Testis (tissue), 2 donors: ENCODE results near the gene PKNOX2.

Experiments
- POLR2A ChIP-seq: fragments of 450-650 bp; IDR thresholded peaks from one replicate; pipeline ENCODE4 v1.6.1; 2017; ENCODE audit warnings: antibody characterized with exemption, mild to moderate bottlenecking, moderate library complexity
- TF ChIP-seq, protein P1 (sequence below), 3 experiments: fragments of 450-650 bp in 2 of 3; fragments of 200-600 bp in 1 of 3; sonication (generic) in 1 of 3; IDR thresholded peaks; one replicate each; pipeline ENCODE4 v1.5.1; 2016 to 2019; ENCODE audit warnings: antibody characterized with exemption in 3 of 3, mild to moderate bottlenecking in 2 of 3, moderate library complexity in 1 of 3

GRCh38 chr11:125241104-125241503, 76.6 kb downstream of the PKNOX2 start:
- no peak for TF ChIP-seq POLR2A
- TF ChIP-seq, protein P1, sequence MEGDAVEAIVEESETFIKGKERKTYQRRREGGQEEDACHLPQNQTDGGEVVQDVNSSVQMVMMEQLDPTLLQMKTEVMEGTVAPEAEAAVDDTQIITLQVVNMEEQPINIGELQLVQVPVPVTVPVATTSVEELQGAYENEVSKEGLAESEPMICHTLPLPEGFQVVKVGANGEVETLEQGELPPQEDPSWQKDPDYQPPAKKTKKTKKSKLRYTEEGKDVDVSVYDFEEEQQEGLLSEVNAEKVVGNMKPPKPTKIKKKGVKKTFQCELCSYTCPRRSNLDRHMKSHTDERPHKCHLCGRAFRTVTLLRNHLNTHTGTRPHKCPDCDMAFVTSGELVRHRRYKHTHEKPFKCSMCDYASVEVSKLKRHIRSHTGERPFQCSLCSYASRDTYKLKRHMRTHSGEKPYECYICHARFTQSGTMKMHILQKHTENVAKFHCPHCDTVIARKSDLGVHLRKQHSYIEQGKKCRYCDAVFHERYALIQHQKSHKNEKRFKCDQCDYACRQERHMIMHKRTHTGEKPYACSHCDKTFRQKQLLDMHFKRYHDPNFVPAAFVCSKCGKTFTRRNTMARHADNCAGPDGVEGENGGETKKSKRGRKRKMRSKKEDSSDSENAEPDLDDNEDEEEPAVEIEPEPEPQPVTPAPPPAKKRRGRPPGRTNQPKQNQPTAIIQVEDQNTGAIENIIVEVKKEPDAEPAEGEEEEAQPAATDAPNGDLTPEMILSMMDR (IDR thresholded peaks at IDR 0.05) = no peak
